Lower lobe of right lung (tissue), 2 donors: ENCODE data around the gene ZBTB21. TPM values are rescaled to one million over a fixed set of nuclear protein-coding genes. Genes with fewer than 3 reads are reported as not detected.

ENCODE experiments used
- ATAC-seq, 2 donors: fragments of 200-7000 bp; cut with Tn5 transposase; one replicate each; pipeline ENCODE4 v1.9.1; 2020 to 2022; ENCODE audit warnings: mild to moderate bottlenecking in 2 of 2, moderate library complexity in 2 of 2
- DNase-seq: peaks from one replicate; pipeline ENCODE4 v3.0.0-alpha.2; 2020
- H3K27ac ChIP-seq: fragments of 200-600 bp; one replicate; pipeline ENCODE4 v1.8.0; 2022
- H3K27me3 ChIP-seq: fragments of 200-600 bp; one replicate; pipeline ENCODE4 v1.8.0; 2022; ENCODE audit warnings: low read depth
- H3K36me3 ChIP-seq: fragments of 200-600 bp; one replicate; pipeline ENCODE4 v1.8.0; 2022; ENCODE audit warnings: mild to moderate bottlenecking
- H3K4me1 ChIP-seq: fragments of 200-600 bp; one replicate; pipeline ENCODE4 v1.8.0; 2022
- H3K4me3 ChIP-seq: fragments of 200-600 bp; one replicate; pipeline ENCODE4 v1.8.0; 2022; ENCODE audit warnings: mild to moderate bottlenecking
- H3K9me3 ChIP-seq: fragments of 200-600 bp; one replicate; pipeline ENCODE4 v1.8.0; 2022
- intact Hi-C: fragments of 100-400 bp; cut with DNase I; formaldehyde crosslinking; loops from one replicate; pipeline ENCODE4 v1.11.0; 2022
- total RNA-seq: library from RNA; stranded (reverse); fragmentation: NEBNext Ultra II Directional; extraction: Animal tissue kit (Norgen Biotek cat#: 25700); gene quantifications from one replicate; pipeline ENCODE4 v1.2.1, GENCODE V29; 2021
- TF ChIP-seq, protein P1 (sequence below): fragments of 200-600 bp; IDR thresholded peaks from one replicate; pipeline ENCODE4 v1.8.0; 2022; ENCODE audit warnings: antibody characterized with exemption, mild to moderate bottlenecking
- donor health status: DM: no; HTN: yes; CAD: no; lungs with severe emphysema.

Gene ZBTB21
- total RNA-seq, 1 donor from 2014 or later, result 15.6 TPM

DNA sequence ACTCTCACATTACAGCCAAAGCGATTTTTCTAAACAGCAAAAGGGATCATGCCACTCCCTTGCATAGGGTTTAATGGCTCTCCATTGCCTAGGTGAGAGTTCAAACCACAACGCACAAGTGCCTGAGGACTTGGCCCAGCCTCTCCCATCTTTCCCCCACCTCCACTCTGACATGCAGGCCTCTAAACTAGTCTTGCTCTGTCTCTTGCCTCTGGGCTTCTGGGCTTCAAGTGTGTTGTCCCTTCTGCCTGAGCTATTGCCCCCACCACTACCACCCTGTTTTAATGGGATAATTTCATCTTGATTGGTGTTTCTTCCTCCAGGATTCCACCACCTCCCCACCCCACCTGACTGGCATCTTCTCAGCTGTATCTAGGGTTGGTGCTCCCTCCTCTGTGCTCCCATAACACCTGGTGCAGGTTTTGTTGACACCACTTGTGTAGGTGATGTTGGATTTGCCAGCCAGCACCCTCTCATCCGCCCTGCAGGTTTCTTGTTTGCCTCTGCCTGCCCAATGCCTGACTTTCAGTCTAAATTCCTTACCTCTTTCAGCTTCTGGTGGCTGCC is 2.7 kb upstream of the ZBTB21 start:
- H3K4me1 ChIP-seq, result peaks cover 13% of the 10 kb centered on the region
- TF ChIP-seq, protein P1, sequence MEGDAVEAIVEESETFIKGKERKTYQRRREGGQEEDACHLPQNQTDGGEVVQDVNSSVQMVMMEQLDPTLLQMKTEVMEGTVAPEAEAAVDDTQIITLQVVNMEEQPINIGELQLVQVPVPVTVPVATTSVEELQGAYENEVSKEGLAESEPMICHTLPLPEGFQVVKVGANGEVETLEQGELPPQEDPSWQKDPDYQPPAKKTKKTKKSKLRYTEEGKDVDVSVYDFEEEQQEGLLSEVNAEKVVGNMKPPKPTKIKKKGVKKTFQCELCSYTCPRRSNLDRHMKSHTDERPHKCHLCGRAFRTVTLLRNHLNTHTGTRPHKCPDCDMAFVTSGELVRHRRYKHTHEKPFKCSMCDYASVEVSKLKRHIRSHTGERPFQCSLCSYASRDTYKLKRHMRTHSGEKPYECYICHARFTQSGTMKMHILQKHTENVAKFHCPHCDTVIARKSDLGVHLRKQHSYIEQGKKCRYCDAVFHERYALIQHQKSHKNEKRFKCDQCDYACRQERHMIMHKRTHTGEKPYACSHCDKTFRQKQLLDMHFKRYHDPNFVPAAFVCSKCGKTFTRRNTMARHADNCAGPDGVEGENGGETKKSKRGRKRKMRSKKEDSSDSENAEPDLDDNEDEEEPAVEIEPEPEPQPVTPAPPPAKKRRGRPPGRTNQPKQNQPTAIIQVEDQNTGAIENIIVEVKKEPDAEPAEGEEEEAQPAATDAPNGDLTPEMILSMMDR, result no peak
- ATAC-seq (no peak), DNase-seq (no peak)
- H3K36me3 ChIP-seq, result no peaks in the 10 kb centered on the region
- H3K27me3 ChIP-seq, result no peaks in the 10 kb centered on the region
- no peak overlapping the region for H3K4me3 ChIP-seq
- intact Hi-C loops, result no loop called here
- H3K27ac ChIP-seq, result no peak overlapping the region
- H3K9me3 ChIP-seq, result no peaks in the 10 kb centered on the region

DNA sequence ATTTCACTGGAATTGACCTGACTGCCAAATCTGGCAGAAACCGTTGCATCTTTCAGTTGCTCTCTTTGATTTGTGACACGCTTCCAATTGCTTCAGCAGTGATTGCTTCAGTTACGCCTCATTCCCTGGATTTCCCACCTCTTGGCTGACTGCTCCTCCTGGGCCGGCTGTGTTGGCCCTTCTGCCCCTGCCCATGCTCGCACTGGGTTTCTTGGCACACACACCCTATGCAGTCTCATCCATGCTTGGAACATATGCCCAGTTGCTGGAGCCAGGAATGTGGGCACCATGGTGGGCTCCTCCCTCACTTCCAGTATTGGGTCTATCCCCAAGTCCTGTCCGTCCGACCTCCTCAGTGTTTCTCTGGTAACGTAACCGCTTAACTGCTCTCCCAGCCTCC is 2.2 kb upstream of the ZBTB21 start:
- no peaks in the 10 kb centered on the region for H3K36me3 ChIP-seq
- no peak overlapping the region for H3K27ac ChIP-seq
- no peaks in the 10 kb centered on the region for H3K27me3 ChIP-seq
- DNase-seq (no peak), ATAC-seq (no peak)
- intact Hi-C loops, result no loop called here
- no peaks in the 10 kb centered on the region for H3K9me3 ChIP-seq
- no peak overlapping the region for H3K4me3 ChIP-seq
- peaks cover 13% of the 10 kb centered on the region for H3K4me1 ChIP-seq
- TF ChIP-seq, protein P1, result no peak

DNA sequence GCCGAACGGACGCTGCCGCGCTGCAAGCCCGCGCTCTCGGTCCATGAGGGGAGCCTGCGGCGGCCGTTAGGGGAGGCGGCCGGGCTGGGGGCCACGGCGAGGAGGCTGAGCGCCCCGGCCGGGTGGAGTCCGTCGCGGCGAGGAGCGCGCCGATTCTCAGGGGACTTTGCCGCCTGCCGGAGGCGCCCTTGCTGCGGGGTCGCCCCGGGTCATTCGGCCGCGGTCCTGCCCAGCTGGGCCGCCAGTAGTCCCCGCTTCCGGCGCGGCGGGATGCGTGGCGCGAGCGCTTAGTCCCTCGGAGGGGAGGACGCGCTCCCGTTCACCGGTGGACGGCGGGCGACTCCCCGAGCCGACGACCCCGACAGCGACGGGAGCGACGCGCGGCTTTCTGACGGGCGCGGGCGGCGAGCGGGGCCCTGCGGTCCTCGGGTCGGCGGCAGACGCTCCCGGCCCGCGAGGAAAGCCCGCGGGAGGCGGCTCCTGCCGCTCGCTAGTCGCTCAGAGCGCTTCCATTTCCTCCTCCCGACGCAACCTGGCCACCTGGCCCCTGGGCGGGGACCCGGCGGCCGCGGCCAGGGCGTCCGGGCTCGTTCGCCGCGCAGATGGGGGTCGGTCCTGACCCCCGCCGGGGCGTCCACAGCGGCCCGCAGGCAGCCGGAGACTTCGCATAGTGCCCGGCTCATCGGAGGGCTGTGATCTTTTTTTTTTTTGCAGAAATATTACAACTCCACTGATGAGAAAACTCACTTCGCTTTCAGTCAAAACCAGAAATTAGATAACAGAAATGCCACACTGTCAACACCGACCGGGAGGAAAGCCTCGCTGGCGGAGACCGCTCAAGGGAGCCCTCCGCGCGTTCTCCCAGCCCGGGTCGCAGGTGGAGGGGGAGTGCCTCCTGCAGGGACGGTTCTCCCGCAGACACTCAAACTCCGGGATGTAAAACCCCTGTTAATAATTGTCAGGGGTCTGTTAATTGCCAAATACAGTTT is 641 bp upstream of the ZBTB21 start:
- Histone ChIP-seq H3K27me3 (no peaks in the 10 kb centered on the region), H3K36me3 (no peaks in the 10 kb centered on the region), H3K4me3 (peak overlapping the region; percentile 74), H3K27ac (peak overlapping the region; percentile 97), H3K4me1 (peaks cover 13% of the 10 kb centered on the region), H3K9me3 (no peaks in the 10 kb centered on the region)
- peak; percentile 40 to 58 for ATAC-seq
- intact Hi-C loops, result no loop called here
- TF ChIP-seq, protein P1, result peak; percentile 13
- peak; percentile 77 for DNase-seq

DNA sequence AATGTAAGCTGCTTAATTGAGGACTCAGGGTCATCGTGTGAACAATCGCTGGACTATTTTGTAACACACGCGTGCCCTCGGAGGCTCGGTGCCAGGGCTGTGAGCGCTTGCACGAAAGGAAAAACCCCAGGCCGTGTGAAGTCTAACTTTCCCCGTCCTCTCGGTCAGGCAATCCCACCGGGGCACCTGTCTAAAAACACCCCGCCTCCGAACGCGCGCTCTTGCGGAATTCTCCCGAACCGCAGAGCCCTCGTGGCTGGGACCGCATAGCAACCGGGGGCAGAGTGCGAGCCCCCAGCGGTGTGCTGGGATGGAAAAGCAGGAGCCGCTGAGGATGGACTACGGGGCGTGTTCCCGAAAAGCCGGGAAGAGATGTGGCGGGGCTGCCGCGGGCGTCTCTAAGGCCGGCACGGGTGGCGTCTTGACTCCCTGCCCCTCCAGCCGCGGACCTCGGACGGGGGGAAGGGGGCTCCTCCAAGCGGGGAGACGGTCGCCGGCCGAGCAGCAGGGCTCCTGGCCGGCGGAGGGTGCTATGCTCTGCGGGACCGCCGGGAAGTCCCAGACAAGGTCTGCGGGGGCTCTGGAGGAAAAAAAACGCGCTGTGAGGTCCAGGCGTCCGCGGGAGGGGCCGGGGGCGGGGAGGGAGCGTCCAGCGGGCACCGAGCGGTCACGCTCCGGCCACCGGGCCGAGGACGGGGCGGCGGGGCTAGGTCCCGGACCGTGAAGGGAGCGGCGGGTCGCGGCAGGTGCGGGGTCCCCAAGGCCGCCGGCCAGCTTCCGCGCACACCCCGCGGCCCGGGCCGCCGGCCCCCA is 936 bp downstream of the ZBTB21 start:
- Histone ChIP-seq H3K4me3 (peak overlapping the region; percentile 74), H3K9me3 (no peaks in the 10 kb centered on the region), H3K27ac (peak overlapping the region; percentile 97), H3K36me3 (no peaks in the 10 kb centered on the region), H3K4me1 (peaks cover 13% of the 10 kb centered on the region), H3K27me3 (no peaks in the 10 kb centered on the region)
- DNase-seq (peak; percentile 71), ATAC-seq (peak; percentile 50 to 53)
- TF ChIP-seq, protein P1, result peak; percentile 38
- intact Hi-C loops, result no loop called here

DNA sequence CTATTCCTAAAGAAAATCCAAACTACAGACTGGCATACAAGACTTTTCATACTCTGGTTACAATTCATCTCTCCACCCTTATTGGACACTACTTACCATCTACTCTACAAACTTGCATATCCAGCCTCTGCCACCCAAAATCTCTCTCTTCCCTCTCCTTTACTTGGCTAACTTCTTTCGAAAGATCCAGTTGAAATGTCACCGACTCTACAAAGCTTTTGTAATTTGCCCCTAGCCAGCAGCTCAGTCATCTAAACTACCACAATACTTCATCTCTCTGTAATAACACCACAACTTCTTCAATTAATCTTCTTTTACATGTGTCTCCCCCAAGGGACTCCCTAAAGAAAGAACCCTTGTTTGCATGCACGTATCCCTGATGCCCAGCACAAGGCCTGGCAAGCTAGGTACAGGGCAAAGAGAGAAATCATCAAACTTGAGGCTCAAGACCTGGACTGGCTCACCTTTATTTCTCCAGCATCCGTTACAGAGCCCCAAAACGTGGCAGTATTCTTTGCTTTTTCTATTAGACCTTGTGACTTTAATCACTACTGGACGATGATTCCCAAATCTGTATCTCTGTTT is 2.7 kb downstream of the ZBTB21 start:
- no peak for ATAC-seq
- intact Hi-C loops, result no loop called here
- Histone ChIP-seq H3K27me3 (no peaks in the 10 kb centered on the region), H3K4me3 (no peak overlapping the region), H3K36me3 (no peaks in the 10 kb centered on the region), H3K4me1 (peaks cover 13% of the 10 kb centered on the region), H3K9me3 (no peaks in the 10 kb centered on the region), H3K27ac (no peak overlapping the region)
- TF ChIP-seq, protein P1, result no peak
- no peak for DNase-seq
